MCF 10A (cell line): ENCODE data around the gene KIAA1586. TPM values are rescaled to one million over a fixed set of nuclear protein-coding genes. Genes with fewer than 3 reads are reported as not detected.

Experiments
- BruUV-seq: library from RNA; stranded (reverse); fragments of 400-500 nt; replicated peaks from 2 replicates; lab custom pipeline; 2021; lab: Mats Ljungman, UMichigan
- CTCF ChIA-PET: fragments of 300-600 bp; sonication (Branson Sonifier 250); formaldehyde crosslinking; extraction: SDS; loops from one replicate; lab custom pipeline; 2021; ENCODE audit warnings: antibody characterized with exemption, inconsistent platforms; lab: Yijun Ruan, JAX
- POLR2A ChIA-PET: fragments of 300-600, 350-650 bp; sonication (Branson Sonifier 250); formaldehyde crosslinking; extraction: SDS; loops from one replicate; lab custom pipeline; 2020; ENCODE audit warnings: antibody characterized with exemption, inconsistent platforms; lab: Yijun Ruan, JAX
- DNase-seq: peaks from one replicate; pipeline ENCODE4 v3.0.0-alpha.2; 2018; ENCODE audit not compliant: unreplicated experiment
- H3K27ac Mint-ChIP-seq: one replicate; pipeline ENCODE4 v1.8.0; 2022; ENCODE audit warnings: mild to moderate bottlenecking, low read depth, mixed read lengths; ENCODE audit not compliant: unreplicated experiment
- H3K27me3 Mint-ChIP-seq: one replicate; pipeline ENCODE4 v1.8.0; 2022; ENCODE audit warnings: mixed read lengths; ENCODE audit not compliant: insufficient read depth, unreplicated experiment
- H3K36me3 Mint-ChIP-seq: one replicate; pipeline ENCODE4 v1.8.0; 2022; ENCODE audit warnings: mild to moderate bottlenecking, moderate library complexity, mixed read lengths; ENCODE audit not compliant: insufficient read depth, unreplicated experiment
- H3K4me1 Mint-ChIP-seq: one replicate; pipeline ENCODE4 v1.8.0; 2022; ENCODE audit warnings: mixed read lengths; ENCODE audit not compliant: insufficient read depth, unreplicated experiment
- H3K4me3 Mint-ChIP-seq: one replicate; pipeline ENCODE4 v1.8.0; 2022; ENCODE audit warnings: mild to moderate bottlenecking, moderate library complexity, mixed read lengths; ENCODE audit not compliant: unreplicated experiment
- H3K9me3 Mint-ChIP-seq: one replicate; pipeline ENCODE4 v1.8.0; 2022; ENCODE audit warnings: mixed read lengths; ENCODE audit not compliant: unreplicated experiment
- CTCF ChIP-seq: fragments of 200-600 bp; IDR thresholded peaks from one replicate; pipeline ENCODE4 v1.8.0; 2022; ENCODE audit warnings: antibody characterized with exemption, mild to moderate bottlenecking; ENCODE audit not compliant: unreplicated experiment
- intact Hi-C: fragments of 100-400 bp; cut with micrococcal nuclease; formaldehyde crosslinking; loops from 2 replicates; pipeline ENCODE4 v1.14.1; 2022
- total RNA-seq: library from RNA; stranded (reverse); gene quantifications from 2 replicates; pipeline ENCODE4 v1.2.3, GENCODE V29; 2022

The KIAA1586 gene
- total RNA-seq, 1 experiment from 2014 or later, result 15.3 TPM

GRCh38 chr6:57094689-57095088 lies 48.2 kb downstream of the KIAA1586 start:
- TF ChIP-seq CTCF, result no peak
- intact Hi-C loops, result no loop called here

GRCh38 chr6:57097596-57097995 lies 51.1 kb downstream of the KIAA1586 start:
- no TSS peak for BruUV-seq
- no peaks in the 10 kb centered on the region for H3K27me3 Mint-ChIP-seq
- CTCF ChIA-PET, result interaction anchor here (0.5 to 1.7 kb wide), 2 partner anchors 194 to 336 kb away, joined by 6 to 14 read pairs; no protein-coding TSS in a partner anchor
- TF ChIP-seq CTCF, result no peak
- H3K27ac Mint-ChIP-seq, result no peak overlapping the region
- DNase-seq, result no peak
- H3K4me3 Mint-ChIP-seq, result no peak overlapping the region
- H3K9me3 Mint-ChIP-seq, result no peaks in the 10 kb centered on the region
- POLR2A ChIA-PET, result no interaction called here
- H3K4me1 Mint-ChIP-seq, result peaks cover 21% of the 10 kb centered on the region
- H3K36me3 Mint-ChIP-seq, result peaks cover 77% of the 10 kb centered on the region
- intact Hi-C loops, result no loop called here

More at GRCh38 chr6:57094689-57095088, 48.2 kb downstream of the KIAA1586 start:
- Mint-ChIP-seq H3K4me1 (peaks cover 35% of the 10 kb centered on the region), H3K4me3 (no peak overlapping the region), H3K27me3 (no peaks in the 10 kb centered on the region), H3K36me3 (peaks cover 64% of the 10 kb centered on the region), H3K9me3 (no peaks in the 10 kb centered on the region), H3K27ac (no peak overlapping the region)
- CTCF ChIA-PET, result interaction anchor here (0.7 to 1.7 kb wide), 3 partner anchors 12 to 221 kb away, joined by 4 to 6 read pairs (median 4); no protein-coding TSS in a partner anchor
- BruUV-seq, result no TSS peak
- POLR2A ChIA-PET, result interaction anchor here (1.2 kb wide), 1 partner anchor 173 kb away, joined by 3 read pairs; no protein-coding TSS in a partner anchor
- DNase-seq, result no peak

GRCh38 chr6:57102976-57103375 lies 56.5 kb downstream of the KIAA1586 start:
- Mint-ChIP-seq H3K9me3 (no peaks in the 10 kb centered on the region), H3K27ac (no peak overlapping the region), H3K4me3 (no peak overlapping the region), H3K4me1 (peaks cover 5% of the 10 kb centered on the region), H3K36me3 (peaks cover 69% of the 10 kb centered on the region), H3K27me3 (no peaks in the 10 kb centered on the region)
- intact Hi-C loops, result no loop called here
- DNase-seq, result no peak
- ChIA-PET CTCF (interaction anchor here (0.6 to 1.2 kb wide), 4 partner anchors 164 to 213 kb away, joined by 3 to 5 read pairs (median 3); no protein-coding TSS in a partner anchor), POLR2A (interaction anchor here (1.3 to 1.9 kb wide), 4 partner anchors 9 to 20 kb away, joined by 3 to 7 read pairs (median 3); partner anchors contain the start of gene ZNF451)
- BruUV-seq, result no TSS peak
- TF ChIP-seq CTCF, result no peak

- BruUV-seq, result no TSS peak
- DNase-seq, result no peak
- ChIA-PET POLR2A (interaction anchor here (0.6 to 1.9 kb wide), 3 partner anchors 15 to 87 kb away, joined by 3 to 7 read pairs (median 3); partner anchors contain the start of gene ZNF451), CTCF (interaction anchor here (0.6 kb wide), 1 partner anchor 19 kb away, joined by 8 read pairs; no protein-coding TSS in a partner anchor)
- intact Hi-C loops, result no loop called here
- no peak overlapping the region for H3K27ac Mint-ChIP-seq
- H3K4me1 Mint-ChIP-seq, result no peaks in the 10 kb centered on the region
- no peaks in the 10 kb centered on the region for H3K9me3 Mint-ChIP-seq
- H3K4me3 Mint-ChIP-seq, result no peak overlapping the region
- no peaks in the 10 kb centered on the region for H3K27me3 Mint-ChIP-seq
- no peak for TF ChIP-seq CTCF
- H3K36me3 Mint-ChIP-seq, result peaks cover 61% of the 10 kb centered on the region
These were observed 57.8 kb downstream of the KIAA1586 start for GRCh38 chr6:57104336-57104735.

Other genes starting within 250 kb of the KIAA1586 start
- gene BEND6, start 91.6 kb upstream of the KIAA1586 start, total RNA-seq, result 2.1 and 4.2 TPM in 2 replicates
- gene ZNF451, start 43.5 kb downstream of the KIAA1586 start, total RNA-seq, result 63.0 and 65.7 TPM in 2 replicates
- 3.6 and 4.2 TPM in 2 replicates for gene BAG2, start 125.6 kb downstream of the KIAA1586 start, total RNA-seq
- 8.4 and 13.3 TPM in 2 replicates for gene RAB23, start 175.6 kb downstream of the KIAA1586 start, total RNA-seq